ENCODE measurements around the gene TMEM209.

GRCh38 chr7:130160023-130160422 is 45.2 kb downstream of the TMEM209 start:
- TF ChIP-seq POLR2A (IDR thresholded peaks at IDR 0.05), result no peak
- TF ChIP-seq, protein P1, sequence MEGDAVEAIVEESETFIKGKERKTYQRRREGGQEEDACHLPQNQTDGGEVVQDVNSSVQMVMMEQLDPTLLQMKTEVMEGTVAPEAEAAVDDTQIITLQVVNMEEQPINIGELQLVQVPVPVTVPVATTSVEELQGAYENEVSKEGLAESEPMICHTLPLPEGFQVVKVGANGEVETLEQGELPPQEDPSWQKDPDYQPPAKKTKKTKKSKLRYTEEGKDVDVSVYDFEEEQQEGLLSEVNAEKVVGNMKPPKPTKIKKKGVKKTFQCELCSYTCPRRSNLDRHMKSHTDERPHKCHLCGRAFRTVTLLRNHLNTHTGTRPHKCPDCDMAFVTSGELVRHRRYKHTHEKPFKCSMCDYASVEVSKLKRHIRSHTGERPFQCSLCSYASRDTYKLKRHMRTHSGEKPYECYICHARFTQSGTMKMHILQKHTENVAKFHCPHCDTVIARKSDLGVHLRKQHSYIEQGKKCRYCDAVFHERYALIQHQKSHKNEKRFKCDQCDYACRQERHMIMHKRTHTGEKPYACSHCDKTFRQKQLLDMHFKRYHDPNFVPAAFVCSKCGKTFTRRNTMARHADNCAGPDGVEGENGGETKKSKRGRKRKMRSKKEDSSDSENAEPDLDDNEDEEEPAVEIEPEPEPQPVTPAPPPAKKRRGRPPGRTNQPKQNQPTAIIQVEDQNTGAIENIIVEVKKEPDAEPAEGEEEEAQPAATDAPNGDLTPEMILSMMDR (IDR thresholded peaks at IDR 0.05), result no peak
